ENCODE data around the gene DOCK8.

DNA sequence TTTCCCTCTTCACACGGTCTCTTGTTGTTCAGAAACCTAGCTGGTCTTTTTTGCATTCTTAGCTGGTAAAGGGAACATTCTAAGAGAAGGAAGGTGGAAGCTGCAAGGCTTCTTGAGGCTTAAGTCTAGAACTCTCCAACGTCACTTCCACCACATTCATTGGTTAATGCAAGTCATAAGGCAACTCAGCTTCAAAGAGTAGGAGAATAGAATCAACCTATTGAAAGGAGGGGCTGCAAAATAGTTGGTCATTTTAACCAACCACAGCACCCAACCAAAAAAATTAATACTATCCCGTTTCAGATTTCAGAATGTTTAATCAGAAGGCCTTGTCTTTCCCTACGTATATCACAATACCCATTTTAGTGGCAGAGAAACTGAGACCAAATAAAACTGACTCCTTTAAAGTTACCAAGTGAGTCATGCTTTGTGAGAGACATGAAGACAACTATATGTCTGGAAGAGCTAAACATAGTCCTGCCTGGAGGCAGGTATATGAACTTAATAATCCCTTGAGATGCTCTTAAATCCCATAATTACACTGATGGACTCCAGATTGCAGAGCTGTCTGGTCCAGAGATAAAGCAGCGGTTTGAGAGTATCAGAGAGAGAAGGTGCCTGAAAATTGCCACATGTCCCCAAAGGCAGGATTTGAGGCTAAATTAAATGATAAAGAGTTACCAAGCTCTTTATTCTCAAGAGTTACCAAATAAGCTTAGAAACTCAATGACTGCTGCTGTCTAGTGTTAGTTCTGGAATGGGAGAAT is 14.4 kb downstream of the DOCK8 start:
- no peak for TF ChIP-seq GLIS3 (CRISPR knock-in tag; IDR thresholded peaks at IDR 0.05)
- no peak for TF ChIP-seq ARNTL (CRISPR knock-in tag; IDR thresholded peaks at IDR 0.05; ENCODE audit: borderline replicate concordance, low read depth)
- no peak for TF ChIP-seq RARB (CRISPR knock-in tag; IDR thresholded peaks at IDR 0.05)
- no peak for TF ChIP-seq CREB5 (CRISPR knock-in tag; IDR thresholded peaks at IDR 0.05; ENCODE audit: low read depth)
- TF ChIP-seq CSDC2 (CRISPR knock-in tag; IDR thresholded peaks at IDR 0.05) = no peak
- TF ChIP-seq BACH2 (CRISPR knock-in tag; IDR thresholded peaks at IDR 0.05; ENCODE audit: borderline replicate concordance) = no peak
- TF ChIP-seq ZNF8 (CRISPR knock-in tag; IDR thresholded peaks at IDR 0.05) = no peak
- TF ChIP-seq, protein P1, sequence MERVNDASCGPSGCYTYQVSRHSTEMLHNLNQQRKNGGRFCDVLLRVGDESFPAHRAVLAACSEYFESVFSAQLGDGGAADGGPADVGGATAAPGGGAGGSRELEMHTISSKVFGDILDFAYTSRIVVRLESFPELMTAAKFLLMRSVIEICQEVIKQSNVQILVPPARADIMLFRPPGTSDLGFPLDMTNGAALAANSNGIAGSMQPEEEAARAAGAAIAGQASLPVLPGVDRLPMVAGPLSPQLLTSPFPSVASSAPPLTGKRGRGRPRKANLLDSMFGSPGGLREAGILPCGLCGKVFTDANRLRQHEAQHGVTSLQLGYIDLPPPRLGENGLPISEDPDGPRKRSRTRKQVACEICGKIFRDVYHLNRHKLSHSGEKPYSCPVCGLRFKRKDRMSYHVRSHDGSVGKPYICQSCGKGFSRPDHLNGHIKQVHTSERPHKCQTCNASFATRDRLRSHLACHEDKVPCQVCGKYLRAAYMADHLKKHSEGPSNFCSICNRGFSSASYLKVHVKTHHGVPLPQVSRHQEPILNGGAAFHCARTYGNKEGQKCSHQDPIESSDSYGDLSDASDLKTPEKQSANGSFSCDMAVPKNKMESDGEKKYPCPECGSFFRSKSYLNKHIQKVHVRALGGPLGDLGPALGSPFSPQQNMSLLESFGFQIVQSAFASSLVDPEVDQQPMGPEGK (CRISPR knock-in tag; IDR thresholded peaks at IDR 0.05; ENCODE audit: borderline replicate concordance) = no peak
- TF ChIP-seq, protein P2, sequence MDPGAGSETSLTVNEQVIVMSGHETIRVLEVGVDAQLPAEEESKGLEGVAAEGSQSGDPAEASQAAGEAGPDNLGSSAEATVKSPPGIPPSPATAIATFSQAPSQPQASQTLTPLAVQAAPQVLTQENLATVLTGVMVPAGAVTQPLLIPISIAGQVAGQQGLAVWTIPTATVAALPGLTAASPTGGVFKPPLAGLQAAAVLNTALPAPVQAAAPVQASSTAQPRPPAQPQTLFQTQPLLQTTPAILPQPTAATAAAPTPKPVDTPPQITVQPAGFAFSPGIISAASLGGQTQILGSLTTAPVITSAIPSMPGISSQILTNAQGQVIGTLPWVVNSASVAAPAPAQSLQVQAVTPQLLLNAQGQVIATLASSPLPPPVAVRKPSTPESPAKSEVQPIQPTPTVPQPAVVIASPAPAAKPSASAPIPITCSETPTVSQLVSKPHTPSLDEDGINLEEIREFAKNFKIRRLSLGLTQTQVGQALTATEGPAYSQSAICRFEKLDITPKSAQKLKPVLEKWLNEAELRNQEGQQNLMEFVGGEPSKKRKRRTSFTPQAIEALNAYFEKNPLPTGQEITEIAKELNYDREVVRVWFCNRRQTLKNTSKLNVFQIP (CRISPR knock-in tag; IDR thresholded peaks at IDR 0.05; ENCODE audit: borderline replicate concordance, low read depth) = no peak
- TF ChIP-seq TSHZ2 (CRISPR knock-in tag; IDR thresholded peaks at IDR 0.05) = no peak

Data from SK-N-SH treated with all-trans-retinoic acid at 6 μM for 48 hours (cell line).